HG02798 (cell line): ENCODE data around the gene TAF11L12.
"Not testable (repeated sequence)": the region's sequence is repeated elsewhere in the genome, so short reads cannot be mapped to it uniquely, and the experiment has no call there.

Experiments
- ATAC-seq: cut with Tn5 transposase; IDR thresholded peaks from one replicate; pipeline ENCODE4 v1.9.1; 2021; ENCODE audit warnings: mild to moderate bottlenecking; ENCODE audit not compliant: unreplicated experiment, poor library complexity

Gene TAF11L12

DNA sequence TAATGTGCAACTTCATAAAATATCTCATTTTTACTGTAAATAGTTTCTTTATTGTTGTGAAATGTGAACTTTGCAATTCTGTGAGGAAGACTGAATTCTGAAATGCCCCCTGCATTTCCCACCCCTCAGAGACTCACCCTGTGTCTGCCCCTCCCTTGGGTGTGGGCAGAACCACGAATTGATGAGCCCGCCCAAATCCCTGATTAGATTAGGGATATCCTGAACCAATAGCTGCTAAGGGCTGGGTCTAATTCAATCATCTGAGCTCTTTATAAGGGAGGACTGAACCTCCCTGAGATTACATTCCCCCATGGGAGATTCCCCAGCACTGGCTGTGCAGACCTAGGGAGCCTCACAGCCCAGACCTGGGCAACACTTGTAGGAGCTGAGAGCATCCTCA, at the start of gene TAF11L12:
Gene TAF11L12, plus strand, starts transcription at position 301 of the 400 bp plus-strand sequence.
- not testable (repeated sequence) for ATAC-seq

GRCh38 chr5:17585658-17586057, 24.5 kb upstream of the TAF11L12 start, which contains the start of gene TAF11L7:
TAF11L7 (minus strand) TSS chr5:17585758.
- not testable (repeated sequence) for ATAC-seq

DNA sequence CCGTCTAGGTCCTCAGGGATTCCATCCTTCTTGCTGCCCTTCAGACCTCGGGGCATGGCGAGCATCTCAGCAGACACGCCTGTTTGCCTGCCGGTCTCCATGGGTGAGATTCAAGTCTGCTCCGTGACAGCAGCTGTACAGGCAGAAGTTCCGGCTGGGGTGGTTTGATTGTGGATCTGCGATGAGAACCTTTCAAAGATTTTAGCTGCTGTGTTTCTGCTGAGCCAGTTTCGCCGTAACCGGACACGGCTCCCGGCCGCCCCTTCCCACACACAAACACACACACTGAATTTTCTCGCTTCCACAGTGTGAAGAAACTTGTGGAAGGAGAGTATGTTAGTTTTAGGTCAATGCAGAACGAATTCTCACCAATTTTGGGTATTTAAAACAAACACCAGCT, 19.3 kb upstream of the TAF11L12 start, which contains the start of gene TAF11L8:
Gene TAF11L8, minus strand, starts transcription at position 101 of the 400 bp plus-strand sequence.
- not testable (repeated sequence) for ATAC-seq

DNA sequence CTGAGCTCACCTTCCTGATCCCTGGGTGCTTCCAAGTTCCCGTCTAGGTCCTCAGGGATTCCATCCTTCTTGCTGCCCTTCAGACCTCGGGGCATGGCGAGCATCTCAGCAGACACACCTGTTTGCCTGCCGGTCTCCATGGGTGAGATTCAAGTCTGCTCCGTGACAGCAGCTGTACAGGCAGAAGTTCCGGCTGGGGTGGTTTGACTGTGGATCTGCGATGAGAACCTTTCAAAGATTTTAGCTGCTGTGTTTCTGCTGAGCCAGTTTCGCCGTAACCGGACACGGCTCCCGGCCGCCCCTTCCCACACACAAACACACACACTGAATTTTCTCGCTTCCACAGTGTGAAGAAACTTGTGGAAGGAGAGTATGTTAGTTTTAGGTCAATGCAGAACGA, 15.9 kb upstream of the TAF11L12 start, which contains the start of gene TAF11L9:
Gene TAF11L9, minus strand, starts transcription at position 140 of the 400 bp plus-strand sequence.
- ATAC-seq = not testable (repeated sequence)

- not testable (repeated sequence) for ATAC-seq
Observed at GRCh38 chr5:17597728-17598127, 12.5 kb upstream of the TAF11L12 start, which contains the start of gene TAF11L10. TAF11L10 (minus strand) TSS chr5:17597828.

DNA sequence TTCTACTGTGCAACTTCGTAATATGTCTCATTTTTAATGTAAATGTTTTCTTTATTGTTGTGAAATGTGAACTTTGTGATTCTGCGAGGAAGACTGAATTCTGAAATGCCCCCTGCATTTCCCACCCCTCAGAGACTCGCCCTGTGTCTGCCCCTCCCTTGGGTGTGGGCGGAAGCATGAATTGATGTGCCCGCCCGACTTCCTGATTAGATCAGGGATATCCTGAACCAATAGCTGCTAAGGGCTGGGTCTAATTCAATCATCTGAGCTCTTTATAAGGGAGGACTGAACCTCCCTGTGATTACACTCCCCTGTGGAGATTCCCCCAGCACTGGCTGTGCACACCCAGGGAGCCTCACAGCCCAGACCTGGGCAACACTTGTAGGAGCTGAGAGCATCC, 6.3 kb upstream of the TAF11L12 start, which contains the start of gene TAF11L11:
Gene TAF11L11, plus strand, starts transcription at position 304 of the 400 bp plus-strand sequence.
- not testable (repeated sequence) for ATAC-seq

- no peak for ATAC-seq
Observed at GRCh38 chr5:17604951-17605350, 5.2 kb upstream of the TAF11L12 start.

DNA sequence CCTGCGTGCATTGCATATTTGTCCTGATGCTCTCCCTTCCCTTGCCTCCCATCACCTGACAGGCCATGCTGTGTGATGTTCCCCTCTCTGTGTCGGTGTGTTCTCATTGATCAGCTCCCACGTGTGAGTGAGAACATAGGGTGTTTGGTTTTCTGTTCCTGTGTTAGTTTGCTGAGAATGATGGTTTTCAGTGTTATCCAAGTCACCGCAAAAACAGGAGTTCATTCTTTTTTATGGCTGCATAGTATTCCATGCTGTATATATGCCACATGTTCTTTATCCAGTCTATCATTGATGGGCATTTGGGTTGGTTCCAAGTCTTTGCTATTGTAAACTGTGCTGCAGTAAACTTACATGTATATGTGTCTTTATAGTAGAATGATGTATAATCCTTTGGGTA, 2.7 kb upstream of the TAF11L12 start:
- not testable (repeated sequence) for ATAC-seq

- no peak for ATAC-seq
Observed at GRCh38 chr5:17614872-17615605, 4.8 kb downstream of the TAF11L12 start.

DNA sequence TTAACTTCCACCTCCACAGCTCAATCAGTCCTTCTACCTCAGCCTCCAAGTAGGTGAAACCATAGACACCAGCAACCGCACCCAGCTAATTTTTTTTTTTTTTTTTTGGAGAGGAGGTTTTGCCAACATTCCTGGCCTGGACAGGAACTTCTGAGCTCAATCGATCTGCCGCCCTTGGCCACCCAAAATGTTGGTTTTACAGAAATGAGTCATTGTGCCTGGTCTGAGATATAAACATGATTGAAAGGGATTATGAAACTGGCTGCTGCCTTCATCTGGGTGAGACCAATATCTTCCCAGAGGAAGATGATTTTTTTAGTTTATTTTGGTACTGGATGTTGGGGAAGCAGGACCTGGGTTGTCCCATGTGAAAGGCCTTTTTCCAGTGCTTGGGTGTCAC, 9.2 kb downstream of the TAF11L12 start:
- no peak for ATAC-seq

DNA sequence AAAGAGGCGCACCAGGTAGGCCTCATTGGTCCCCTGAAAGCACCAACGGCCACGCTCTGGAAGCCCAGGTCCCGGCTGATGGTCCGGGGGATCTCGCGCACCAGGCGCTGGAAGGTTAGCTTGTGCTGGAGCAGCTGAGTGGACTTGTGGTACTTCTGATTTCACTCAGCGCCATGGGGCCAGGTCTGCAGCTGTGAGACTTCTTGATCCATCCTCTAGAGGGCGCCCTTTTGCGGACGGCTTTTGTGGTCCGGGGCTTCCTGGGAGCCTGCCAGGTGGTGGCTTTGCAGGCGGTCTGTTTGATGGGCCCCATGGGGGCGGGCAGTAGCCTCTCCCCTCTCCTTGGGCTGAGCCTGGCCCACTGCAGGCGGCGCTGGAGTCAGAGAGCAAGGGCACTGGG, 10.4 kb downstream of the TAF11L12 start:
- ATAC-seq = no peak

DNA sequence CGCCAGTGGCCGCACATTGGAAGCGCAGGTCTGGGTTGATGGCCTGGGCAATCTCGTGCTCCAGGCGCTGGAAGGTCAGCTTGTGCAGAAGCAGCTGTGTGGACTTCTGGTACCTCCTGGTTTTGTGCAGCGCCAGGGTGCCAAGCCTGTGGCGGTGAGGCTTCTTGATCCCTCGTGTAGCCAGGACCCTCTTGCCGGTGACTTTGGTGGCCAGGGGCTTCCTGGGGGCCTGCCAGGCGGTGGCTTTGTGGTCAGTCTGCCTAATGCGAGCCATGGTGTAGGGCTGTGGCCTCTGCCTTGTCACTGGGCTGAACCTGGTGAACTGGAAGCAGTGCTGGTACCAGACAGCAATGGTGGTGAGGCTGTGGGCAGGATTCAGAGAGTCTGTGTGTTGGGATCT, 15.5 kb downstream of the TAF11L12 start:
- no peak for ATAC-seq

GRCh38 chr5:17631788-17632187, 21.6 kb downstream of the TAF11L12 start, which contains the start of gene TAF11L13:
TAF11L13 (plus strand) TSS chr5:17632088.
- not testable (repeated sequence) for ATAC-seq

DNA sequence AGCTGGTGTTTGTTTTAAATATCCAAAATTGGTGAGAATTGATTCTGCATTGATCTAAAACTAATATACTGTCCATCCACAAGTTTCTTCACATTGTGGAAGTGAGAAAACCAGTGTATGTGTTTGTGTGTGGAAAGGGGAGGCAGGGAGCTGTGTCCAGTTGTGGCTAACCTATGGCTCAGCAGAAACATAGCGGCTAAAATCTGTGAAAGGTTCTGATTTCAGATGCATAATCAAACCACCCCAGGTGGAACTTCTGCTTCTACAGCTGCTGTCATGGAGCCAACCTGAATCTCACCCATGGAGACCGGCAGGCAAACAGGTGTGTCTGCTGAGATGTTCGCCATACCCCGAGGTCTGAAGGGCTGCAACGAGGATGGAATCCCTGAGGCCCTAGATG, 24.0 kb downstream of the TAF11L12 start, which contains the start of gene TAF11L14:
Gene TAF11L14, plus strand, starts transcription at position 301 of the 400 bp plus-strand sequence.
- no peak for ATAC-seq

DNA sequence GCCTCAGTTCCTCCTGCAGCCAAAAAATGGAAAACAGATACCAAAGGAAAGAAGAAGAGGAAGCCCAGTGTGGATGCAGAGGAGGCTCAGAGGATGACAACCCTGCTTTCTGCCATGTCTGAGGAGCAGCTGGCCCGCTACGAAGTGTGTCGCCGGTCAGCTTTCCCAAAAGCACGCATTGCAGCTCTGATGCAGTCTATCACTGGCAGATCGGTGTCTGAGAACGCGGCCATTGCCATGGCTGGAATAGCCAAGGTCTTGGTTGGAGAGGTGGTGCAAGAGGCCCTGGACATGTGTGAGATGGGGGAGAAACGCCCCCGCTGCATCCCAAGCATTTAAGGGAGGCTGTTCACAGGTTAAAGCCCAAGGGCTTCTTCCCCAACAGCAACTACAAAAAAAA, 39.0 kb downstream of the TAF11L12 start:
- not testable (repeated sequence) for ATAC-seq

GRCh38 chr5:17655201-17655759, 45.1 kb downstream of the TAF11L12 start:
- not testable (repeated sequence) for ATAC-seq

DNA sequence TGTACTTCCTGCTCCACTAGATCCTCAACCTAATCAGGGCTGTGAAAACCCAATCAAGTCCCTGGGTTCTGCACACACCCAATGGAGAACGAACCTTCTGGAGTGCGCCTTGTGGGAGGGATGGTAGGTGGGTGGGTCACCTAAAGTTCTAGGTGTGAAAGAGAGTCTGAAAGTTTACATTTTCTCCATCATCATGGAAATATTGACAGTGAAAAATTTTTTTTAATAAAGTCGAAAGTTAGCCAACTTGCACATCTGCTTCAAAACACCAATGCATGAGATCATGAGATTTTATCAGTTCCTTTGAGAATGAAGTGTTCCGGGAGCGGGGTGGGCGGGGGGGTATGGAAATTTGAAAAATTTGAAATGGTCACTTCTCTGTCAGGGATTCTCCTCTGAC, 45.7 kb downstream of the TAF11L12 start:
- no peak for ATAC-seq
